Measurements from ENCODE around the gene RPL13. TPM values are rescaled to one million over a fixed set of nuclear protein-coding genes. Genes with fewer than 3 reads are reported as not detected.

Gene RPL13
- total and polyA plus RNA-seq, 2 of the 8 experiments (the other 6 are each of a cell fraction or from before 2014, with no cell fraction given), result 2,162 to 7,384 TPM

DNA sequence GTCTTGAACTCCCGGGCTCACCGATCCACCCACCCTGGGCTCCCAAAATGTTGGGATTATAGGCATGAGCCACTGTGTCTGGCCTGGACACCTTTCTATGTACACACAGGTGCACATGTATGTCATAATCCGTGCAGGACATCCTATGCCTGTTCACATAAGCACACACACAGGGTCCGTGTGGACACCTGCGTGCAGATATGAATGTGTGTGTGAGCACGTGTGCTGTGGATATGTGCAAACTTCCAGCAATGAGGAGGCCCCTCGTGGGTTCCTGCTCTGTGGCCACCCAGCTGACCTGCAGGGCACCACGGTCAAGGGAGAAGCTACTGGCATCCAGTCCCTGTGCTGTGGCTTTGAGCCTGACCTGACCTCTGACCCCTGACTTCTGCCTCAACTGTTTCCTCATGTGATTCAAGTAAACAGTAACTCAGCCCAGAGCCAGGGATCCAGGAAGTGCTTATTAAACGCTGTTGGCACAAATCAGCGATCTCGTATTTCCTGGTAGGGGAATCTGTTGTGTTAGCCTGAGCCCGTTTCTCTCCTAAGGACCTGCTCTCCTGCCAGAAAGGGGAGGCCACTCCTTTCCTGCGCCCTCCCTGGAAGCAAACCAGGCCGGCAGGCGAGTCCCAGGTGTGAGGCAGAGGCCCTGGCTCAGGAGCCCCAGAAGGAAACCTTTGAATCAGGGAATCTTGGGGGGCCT lies 21.5 kb downstream of the RPL13 start:
- Histone ChIP-seq H3K27me3 (replicated peaks in 1 of 4; ENCODE audit: control insufficient read depth in 3 of 4, extremely low read depth in 1 of 4, insufficient read depth in 3 of 4, low read length in 3 of 4) (peaks cover 0 to 5% (median 2%) of the 10 kb centered on the region in 4 experiments; a peak in 4 of 7 replicates), H4K20me1 (replicated peaks in 1 of 2; ENCODE audit: control insufficient read depth in 1 of 2, insufficient read depth in 2 of 2, low read length in 2 of 2) (peaks cover 0 to 7% of the 10 kb centered on the region in 2 experiments), H3K4me1 (replicated peaks in 1 of 4; ENCODE audit: control insufficient read depth in 3 of 4, insufficient read depth in 4 of 4, low read length in 3 of 4) (no peaks in the 10 kb centered on the region), H3K36me3 (ENCODE audit: control insufficient read depth in 2 of 4, insufficient read depth in 4 of 4, low read length in 3 of 4) (peaks cover 0 to 14% (median 5%) of the 10 kb centered on the region in 4 experiments; a peak in 5 of 8 replicates), H2BK20ac (ENCODE audit: low read length) (no peak overlapping the region), H3K4me3 (ENCODE audit: extremely low read depth in 1 of 4, insufficient read depth in 2 of 4, low read depth in 3 of 4, low read length in 4 of 4) (no peak overlapping the region), H3K27ac (ENCODE audit: low read depth, low read length) (no peak overlapping the region), H3K9ac (replicated peaks in 1 of 4; ENCODE audit: extremely low read depth in 1 of 4, low read depth in 3 of 4, low read length in 3 of 4) (no peak overlapping the region), H3K56ac (replicated peaks; ENCODE audit: insufficient read length, low read depth, low read length) (no peak overlapping the region), H3K4ac (replicated peaks; ENCODE audit: insufficient read length, low read depth, low read length) (no peak overlapping the region), H4K8ac (ENCODE audit: extremely low read depth, insufficient read depth, low read length) (no peak overlapping the region), H4K5ac (ENCODE audit: insufficient read length, low read depth, low read length) (no peak overlapping the region), H3K14ac (ENCODE audit: insufficient read length) (no peak overlapping the region), H3K79me1 (ENCODE audit: low read depth, low read length) (peaks cover 4% of the 10 kb centered on the region; the same call in 1 of the 2 replicates), H3K4me2 (ENCODE audit: insufficient read depth in 1 of 2, low read depth in 2 of 2, low read length in 2 of 2) (no peak overlapping the region), H4K91ac (replicated peaks; ENCODE audit: insufficient read length, low read length) (no peak overlapping the region), H3K79me2 (ENCODE audit: control insufficient read depth in 1 of 2, insufficient read depth in 2 of 2, low read length in 2 of 2) (no peaks in the 10 kb centered on the region), H2BK120ac (replicated peaks; ENCODE audit: low read depth, low read length) (no peak overlapping the region), H2AFZ (ENCODE audit: low read length) (no peak overlapping the region), H2BK5ac (ENCODE audit: low read depth, low read length) (peak overlapping the region; percentile 49; the same call in 1 of the 2 replicates), H3K23me2 (ENCODE audit: low read depth, low read length) (no peaks in the 10 kb centered on the region; the same call in 1 of the 2 replicates), H3K23ac (ENCODE audit: insufficient read length) (no peak overlapping the region), H2BK15ac (ENCODE audit: low read length) (no peak overlapping the region), H3K9me3 (ENCODE audit: insufficient read depth in 2 of 2, low read depth in 1 of 2, low read length in 1 of 2) (peaks cover 4% of the 10 kb centered on the region in 2 experiments; a peak in 2 of 4 replicates), H3K18ac (ENCODE audit: extremely low read depth, low read length) (no peak overlapping the region), H2BK12ac (ENCODE audit: low read depth, low read length) (no peak overlapping the region), H2AK5ac (ENCODE audit: low read depth, low read length) (no peak overlapping the region)
- DNase-seq (ENCODE audit: low read depth in 1 of 2, low spot score in 2 of 2), result no peak
- WGBS, 2 experiments (ENCODE audit: extremely low coverage in 1 of 2, insufficient coverage in 1 of 2, insufficient read length in 1 of 2, insufficient replicate concordance in 2 of 2, low coverage in 1 of 2, low lambda C conversion rate in 2 of 2, missing lambda C conversion rate in 1 of 2), result 91% methylated on average over 15 of the region's 15 CpGs; no CpG with 5 or more reads in 1 of the 2 experiments
- POLR2A ChIA-PET (ENCODE audit: partially characterized antibody), result no interaction called here
- no peak for FAIRE-seq
- CTCF ChIA-PET (ENCODE audit: partially characterized antibody), result interaction anchor here (0.6 to 1.1 kb wide), 3 partner anchors 18 to 60 kb away, joined by 3 read pairs; no protein-coding TSS in a partner anchor
- TF ChIP-seq TCF12 (IDR thresholded peaks at IDR 0.05; ENCODE audit: low read depth, low read length), result no peak

Measured in H1 (cell line).